ENCODE data around the gene PSME1.
"Not testable (repeated sequence)": the region's sequence is repeated elsewhere in the genome, so short reads cannot be mapped to it uniquely, and the experiment has no call there.

PSME1 gene

DNA sequence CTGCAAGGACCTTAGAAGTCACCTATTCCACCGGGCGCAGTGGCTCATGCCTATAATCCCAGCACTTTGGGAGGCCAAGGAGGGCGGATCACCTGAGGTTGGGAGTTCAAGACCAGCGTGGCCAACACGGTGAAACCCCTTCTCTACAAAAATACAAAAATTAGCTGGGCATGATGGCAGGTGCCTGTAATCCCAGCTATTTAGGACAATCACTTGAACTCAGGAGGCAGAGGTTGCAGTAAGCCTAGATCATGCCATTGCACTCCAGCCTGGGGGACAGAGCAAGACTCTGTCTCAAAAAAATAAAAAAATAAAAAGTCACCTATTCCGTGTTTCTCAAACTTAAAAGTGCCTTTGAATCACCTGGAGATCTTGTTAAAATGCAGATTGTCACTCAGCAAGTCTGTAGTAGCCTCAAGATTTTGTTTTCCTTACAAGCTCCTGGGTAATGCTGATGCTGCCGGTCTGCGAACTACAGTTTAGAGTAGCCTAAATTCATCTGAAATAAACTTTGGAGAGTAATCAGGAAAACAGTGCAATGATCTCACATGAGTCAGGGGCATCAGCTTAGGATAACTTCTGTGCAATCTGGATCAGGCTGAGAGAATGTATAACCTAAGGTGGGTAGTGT is 30.3 kb upstream of the PSME1 start:
- not testable (repeated sequence) for DNase-seq (ENCODE audit: low read depth)

DNA sequence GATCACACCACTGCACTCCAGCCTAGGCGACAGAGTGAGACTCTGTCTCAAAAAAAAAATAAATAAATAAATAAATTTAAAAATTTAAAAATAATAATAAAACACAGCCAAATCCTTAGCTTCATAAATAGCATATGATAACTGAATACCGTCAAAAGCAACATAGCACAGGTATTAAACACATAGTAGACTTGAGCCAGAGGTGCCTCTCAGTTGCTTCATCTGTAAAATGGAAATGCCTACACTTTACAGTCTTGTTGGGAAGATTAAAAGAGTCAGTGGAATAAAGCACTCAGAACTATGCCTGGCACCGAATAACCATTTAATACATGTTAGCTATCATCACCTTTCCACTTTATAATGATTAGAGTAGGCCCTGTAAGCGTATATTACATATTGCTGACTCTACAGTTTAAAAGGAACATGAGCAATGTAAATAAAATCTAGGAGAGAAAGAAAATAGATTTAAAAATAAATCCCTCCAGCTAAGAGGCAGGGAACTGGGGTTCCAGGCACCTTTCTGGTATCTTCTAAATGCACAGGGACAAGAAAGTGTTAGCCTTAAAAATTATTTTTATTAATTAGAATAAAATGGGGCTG is 29.2 kb upstream of the PSME1 start:
- DNase-seq (ENCODE audit: low read depth), result no peak

DNA sequence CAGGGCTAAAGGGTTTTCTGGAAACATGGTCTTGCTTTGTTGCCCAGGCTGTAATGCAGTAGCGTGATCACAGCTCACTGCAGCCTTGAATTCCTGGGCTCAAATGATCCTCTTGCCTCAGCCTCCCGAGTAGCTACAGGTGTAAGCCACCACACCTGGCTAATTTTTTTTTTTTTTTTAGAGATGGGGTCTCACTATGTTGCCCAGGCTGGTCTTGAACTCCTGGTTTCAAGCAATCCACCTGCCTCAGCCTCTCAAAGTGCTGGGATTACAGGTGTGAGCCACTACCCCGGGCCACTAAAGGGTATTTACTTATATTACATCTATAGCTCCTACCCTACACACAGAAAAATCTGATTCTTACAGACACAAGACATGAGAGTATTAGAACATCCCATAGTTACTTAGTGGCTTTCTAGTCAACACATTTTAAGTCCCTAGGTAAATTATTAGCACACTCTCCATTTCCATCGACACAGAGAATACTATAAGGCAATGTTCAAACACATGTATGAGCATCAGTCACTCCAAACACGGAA is 27.6 kb upstream of the PSME1 start:
- DNase-seq (ENCODE audit: low read depth), result no peak

DNA sequence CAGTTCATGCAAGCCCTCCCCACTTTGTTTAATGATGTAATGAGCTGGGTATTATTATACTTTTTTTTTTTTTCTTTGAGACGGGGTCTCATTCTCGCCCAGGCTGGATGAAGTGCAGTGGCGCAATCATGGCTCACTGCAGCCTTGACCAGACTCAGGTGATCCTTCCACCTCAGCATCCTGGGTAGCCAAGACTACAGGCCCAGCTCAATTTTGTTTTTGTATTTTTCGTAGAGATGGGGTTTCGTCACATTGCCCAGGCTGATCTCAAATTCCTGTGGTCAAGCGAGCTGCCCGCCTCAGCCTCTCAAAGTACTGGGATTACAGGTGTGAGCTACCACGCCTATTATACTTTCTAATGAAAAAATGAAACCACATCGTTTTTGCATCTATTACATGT is 25.9 kb upstream of the PSME1 start:
- no peak for DNase-seq (ENCODE audit: low read depth)

DNA sequence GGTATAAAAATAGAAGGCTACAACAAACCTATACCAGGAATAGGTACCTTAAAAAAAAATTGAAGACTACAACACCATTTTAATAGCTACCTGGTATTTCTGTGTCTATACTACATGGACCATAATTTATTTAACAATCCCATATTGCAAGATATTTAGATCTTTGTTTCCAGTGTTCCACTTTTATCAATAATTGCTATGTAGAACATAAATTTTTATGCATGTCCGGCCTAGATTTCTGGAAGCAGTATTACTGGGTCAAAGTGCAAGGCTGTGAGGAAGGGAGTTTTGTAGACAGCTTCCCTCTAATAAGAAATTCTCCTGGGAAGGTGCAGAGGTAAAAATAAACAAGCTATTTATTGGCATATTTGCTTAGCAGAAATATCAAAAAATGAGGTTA is 25.5 kb upstream of the PSME1 start:
- DNase-seq (ENCODE audit: low read depth), result no peak

DNA sequence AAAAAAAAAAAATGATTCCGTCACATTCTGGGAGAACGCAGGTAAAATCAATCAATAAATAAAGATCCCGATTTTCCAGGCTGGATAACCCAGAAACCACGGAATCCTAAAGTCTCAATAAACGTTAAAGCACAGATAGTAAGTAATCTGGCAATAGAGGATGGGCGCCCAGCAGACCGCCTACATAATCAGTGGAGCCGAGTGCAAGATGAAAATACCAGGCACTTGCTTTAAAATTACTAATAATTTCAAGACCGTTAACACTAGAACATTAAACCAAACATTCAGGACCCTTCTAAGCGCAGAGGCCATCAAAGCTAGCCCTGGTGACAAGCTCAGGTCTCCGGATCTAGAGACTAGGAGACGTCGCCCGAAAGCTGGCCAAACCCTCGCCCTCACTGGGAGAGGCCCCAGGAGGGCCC is 22.6 kb upstream of the PSME1 start:
- DNase-seq (ENCODE audit: low read depth), result no peak

DNA sequence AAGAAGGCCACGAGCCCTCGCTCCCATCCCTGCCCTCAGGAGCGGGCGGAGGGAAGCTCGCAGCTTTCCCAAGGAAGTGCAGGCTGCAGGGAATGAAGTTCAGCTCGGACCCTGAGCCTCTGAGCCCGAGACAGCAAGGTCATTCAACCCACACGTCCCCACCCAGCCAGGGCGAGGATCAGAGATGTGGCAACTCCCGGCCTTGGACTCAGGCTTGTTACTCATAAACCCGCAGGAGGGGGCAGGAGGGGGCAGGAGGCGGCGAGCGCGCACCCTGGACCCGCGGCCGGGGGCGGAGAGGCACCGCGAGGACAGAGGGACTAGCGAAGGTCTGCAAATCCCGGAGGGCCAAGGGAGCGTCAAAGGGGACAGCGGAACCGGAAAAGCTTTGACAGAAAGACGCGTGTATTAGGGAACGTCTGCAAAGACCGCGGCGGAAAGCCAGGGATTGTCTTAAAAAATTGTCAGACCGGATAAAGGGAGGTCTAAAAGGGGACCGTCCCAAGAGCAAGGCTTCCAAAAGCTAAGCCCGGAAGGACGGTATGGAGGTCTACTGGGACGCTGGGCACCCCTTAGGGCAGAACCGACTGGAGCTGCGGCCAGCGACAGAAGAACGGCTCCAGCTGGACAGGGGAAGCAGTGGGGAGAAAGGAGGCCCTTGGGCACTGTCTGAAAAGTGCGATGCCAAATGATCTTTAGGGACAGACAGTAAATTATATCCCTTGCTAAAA is 22.0 kb upstream of the PSME1 start:
- DNase-seq (ENCODE audit: low read depth), result peak; percentile 73

DNA sequence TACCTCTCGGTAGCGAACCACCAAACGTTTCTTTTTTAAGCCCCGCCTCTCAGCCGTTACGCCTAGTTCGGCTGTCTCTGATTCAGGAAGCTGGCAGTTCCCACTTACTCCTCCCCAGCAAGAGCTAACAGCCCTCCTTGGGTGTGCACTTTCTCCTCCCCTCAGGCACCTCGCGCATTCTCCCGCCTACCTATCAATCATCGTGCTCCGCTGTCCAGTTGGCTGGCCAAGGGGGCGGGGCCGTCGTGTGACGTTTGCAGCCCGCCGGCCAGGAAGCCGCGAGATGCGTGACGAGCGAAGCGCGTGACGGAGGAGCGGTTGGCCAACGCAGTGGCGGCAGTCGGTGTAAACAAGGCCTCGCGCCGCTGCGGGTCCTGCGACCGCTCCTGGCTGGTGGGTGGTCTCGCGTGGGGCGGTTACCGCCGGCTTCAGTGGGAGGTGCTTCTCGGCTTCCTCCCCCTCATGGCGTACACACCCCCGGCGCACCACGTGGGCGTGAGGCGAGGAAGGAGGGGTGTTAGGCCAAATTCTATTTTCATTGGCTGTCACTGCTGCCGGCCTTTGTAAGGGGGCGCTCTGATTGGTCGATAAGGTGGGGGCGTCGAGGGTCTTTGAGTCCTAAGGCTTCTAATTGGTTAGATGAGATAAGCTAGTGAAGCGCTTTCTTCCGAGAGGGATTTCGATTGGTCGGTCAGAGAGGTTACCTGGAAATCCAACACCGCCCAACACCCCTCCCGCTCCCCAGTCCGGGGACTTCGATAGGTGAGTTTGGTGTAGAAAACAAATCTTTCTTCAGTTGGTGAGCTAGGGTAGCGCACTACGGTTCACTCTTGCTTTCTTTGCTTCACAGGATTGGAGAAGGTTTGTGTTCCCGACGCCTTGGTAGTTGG is 21.2 kb upstream of the PSME1 start, which contains the start of the genes DCAF11 and NRL:
Gene DCAF11 (plus strand): TSS at position 246 of the 890 bp plus-strand sequence. CDS start 818 bp downstream, outside the sequence.
Gene NRL (minus strand): TSS at position 418 of the 890 bp plus-strand sequence. CDS start 32,101 bp downstream, outside the sequence.
- peak; percentile 95 for DNase-seq (ENCODE audit: low read depth)

DNA sequence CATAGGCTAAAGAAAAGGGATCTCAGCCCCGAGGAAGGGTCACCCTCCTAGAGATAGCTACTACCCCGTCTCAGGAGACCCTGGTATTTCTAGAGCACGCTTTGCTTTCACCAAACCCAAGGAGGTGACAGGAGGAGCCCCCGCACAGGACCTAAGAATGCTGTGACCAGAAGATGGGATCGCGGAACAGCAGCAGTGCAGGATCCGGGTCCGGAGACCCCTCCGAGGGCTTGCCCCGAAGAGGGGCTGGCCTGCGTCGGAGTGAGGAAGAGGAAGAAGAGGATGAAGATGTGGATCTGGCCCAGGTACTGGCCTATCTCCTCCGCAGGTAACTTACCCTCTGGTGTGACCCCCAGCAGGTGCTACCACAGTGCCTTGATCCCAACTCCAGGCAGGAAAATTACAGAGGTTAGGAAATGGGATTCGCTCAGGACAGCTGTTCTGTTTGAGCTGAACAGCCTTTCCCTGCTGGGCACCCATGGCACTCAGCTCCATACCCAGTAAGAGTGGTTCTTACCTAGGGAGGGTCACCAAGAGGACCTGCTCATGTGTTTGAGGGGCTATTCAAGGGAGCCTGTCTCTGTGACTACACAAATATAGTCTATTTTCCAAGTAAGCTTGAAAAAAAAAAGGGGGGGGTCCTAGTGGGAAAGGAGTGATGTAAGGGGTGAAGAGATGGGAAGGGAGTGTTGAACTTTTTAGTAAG is 20.4 kb upstream of the PSME1 start:
- DNase-seq (ENCODE audit: low read depth), result no peak

DNA sequence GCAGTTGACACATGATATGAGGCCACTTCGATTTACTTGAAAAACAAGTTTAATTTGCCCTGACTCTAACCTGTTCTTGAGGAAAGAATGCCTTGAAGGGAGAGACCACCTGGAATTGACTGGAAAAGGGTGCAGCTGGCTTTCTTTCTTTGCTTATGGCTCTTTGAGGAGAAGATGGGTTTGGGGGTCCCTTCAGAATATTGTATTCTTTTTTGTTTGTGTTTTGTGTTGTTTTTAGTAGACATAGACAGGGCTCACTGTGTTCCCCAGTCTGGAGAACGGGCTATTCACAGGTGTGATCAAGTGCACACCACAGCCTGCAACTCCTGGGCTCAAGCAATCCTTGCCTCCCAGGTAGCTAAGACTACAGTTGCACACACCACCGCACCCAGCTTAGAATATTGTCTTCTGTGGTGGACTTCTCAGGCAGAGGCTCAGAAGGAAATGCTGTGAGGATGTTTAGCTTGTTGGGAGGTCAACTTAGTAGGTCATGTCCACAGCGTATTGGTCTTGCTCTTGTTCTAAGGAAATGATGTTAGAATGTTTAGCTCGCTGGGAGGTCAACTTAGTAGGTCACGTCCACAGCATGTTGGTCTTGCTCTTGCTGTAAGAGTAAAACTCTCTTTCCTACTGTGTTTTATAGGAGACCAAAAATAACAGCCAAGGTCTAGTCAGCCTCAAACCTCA is 19.7 kb upstream of the PSME1 start:
- DNase-seq (ENCODE audit: low read depth), result no peak

DNA sequence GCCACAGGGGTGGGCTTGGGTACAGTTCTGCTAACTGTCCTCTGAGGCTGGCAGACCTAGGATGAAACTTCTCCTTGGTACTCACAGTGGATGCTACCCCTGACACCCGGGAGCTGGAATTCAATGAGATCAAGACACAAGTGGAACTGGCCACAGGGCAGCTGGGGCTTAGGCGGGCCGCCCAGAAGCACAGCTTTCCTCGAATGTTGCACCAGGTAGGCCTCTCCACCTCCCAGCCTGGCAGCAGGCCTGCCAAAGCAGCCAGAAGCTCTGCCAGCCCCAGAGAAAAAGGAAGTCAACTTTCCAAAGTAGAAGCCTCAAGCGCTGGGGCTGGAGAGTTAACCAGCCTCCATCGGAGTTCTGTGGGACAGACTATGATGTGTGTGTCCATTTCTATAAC is 18.8 kb upstream of the PSME1 start:
- DNase-seq (ENCODE audit: low read depth), result no peak

DNA sequence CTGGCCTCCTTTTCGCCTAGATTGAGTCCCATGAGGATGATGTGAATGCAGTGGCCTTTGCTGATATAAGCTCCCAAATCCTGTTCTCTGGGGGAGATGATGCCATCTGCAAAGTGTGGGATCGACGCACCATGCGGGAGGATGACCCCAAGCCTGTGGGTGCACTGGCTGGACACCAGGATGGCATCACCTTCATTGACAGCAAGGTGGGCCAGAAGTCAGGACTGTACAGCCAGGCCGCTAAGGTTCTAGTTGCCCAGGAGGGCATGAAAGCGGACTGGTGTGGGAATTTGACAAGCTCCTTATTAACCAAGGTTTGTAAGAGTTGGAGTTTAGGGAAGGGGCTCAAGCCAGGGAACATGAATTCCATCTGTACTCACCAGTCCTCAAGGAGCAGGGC is 16.3 kb upstream of the PSME1 start:
- no peak for DNase-seq (ENCODE audit: low read depth)

DNA sequence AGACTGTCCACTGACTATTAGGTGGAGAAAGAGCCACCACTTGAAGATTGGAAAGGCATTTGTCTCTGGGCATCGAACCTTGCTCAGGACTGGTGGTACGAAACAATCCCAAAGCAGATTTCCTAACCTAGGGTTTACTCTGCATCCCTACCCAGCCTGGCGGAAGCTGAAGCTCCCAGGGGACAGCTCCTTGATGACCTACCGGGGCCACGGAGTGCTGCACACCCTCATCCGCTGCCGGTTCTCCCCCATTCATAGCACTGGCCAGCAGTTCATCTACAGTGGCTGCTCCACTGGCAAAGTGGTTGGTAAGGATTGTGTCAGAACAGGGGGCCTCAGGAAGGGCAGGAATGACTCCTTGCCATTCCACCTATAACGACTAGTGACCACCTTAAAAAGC is 14.8 kb upstream of the PSME1 start:
- no peak for DNase-seq (ENCODE audit: low read depth)

DNA sequence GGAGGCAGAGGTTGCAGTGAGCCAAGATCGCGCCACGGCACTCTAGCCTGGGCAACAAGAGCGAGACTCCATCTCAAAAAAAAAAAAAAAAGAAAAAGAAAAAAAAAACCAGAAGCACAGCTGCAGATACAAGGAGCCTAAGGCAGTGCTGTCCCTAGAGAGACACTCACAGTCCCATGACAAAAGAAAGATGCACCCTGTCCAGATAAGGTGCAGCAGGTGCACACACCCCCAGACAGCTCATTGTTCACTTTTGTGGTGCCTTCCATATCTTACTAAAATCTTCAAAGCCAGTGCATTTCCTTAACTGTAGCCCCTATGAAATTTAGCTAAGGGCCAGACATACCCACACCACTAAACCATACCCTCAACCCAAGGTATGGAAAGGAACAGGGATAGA is 13.6 kb upstream of the PSME1 start:
- DNase-seq (ENCODE audit: low read depth), result no peak

DNA sequence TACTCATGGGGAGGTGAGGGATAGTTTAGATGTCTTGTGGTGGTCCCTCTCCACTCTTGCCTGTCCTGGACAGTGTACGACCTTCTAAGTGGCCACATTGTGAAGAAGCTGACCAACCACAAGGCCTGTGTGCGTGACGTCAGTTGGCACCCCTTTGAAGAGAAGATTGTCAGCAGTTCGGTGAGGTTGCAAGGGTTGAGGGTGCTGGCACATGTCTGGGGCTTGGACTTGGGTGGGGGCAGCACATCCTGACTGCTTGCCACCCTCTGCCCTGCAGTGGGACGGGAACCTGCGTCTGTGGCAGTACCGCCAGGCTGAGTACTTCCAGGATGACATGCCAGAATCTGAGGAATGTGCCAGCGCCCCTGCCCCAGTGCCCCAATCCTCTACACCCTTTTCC is 13.1 kb upstream of the PSME1 start:
- no peak for DNase-seq (ENCODE audit: low read depth)

DNA sequence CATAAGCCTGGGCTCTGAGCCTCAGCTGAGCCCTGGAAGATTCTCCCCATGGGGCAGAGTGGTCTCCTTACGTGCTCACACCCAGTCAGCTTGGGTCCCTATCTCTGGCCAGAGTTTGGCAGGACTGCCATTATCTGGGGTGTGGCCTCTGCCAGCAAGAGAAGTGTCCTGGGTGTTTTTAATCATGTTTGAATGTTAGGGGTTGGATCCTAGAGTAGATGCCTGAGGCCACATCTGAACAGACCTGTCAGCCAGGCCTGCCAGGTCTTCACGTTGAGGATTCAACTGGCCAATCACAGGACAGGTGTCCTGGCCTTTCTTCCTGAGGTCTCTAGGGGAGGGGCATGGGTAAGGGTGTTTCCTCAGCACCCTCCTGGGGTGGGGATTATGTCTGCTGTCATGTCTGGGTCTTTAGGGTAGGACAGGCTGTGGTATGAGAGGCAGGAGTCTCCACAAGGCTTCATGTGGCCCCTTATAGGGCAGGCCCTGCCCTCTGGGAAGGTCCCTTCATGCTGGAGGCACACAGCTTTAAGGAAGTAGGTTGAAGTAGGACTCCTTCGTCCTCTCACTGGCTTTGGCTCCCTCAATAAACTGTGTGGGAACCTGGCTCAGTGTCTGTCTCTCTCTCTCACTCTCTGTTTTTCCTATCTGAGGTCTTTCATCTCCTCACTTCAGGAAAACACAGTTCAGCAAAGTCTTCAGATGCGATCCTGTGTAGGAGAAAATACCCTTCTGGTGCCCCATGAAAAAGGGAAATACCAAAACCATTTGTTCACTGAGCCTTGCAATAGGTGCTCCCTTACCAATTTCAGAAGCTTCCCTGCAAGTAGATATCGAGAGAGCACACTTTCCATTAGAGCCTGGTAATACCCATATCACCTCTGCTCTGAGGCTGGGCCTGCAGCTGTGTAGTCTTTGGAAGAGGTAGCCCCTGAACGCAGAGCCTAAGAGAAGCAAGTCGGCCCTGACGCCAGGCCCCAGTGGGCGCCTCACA is 12.3 kb upstream of the PSME1 start:
- no peak for DNase-seq (ENCODE audit: low read depth)

DNA sequence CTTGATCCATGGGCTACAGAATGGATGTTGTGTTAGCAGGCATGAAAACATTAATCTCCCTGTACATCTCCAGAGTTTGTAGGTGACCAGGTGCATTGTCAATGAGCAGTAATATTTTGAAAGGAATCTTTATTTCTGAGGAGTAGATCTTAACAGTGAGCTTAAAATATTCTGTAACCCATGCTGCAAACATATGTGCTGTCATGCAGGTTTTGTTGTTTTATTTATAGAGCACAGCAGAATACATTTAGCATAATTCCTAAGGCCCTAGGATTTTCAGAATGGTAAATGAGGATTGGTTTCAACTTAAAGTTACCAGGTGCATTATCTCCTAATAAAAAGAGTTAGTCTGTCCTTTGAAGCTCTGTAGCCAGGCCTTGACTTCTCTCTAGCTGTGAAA is 9.1 kb upstream of the PSME1 start:
- no peak for DNase-seq (ENCODE audit: low read depth)

DNA sequence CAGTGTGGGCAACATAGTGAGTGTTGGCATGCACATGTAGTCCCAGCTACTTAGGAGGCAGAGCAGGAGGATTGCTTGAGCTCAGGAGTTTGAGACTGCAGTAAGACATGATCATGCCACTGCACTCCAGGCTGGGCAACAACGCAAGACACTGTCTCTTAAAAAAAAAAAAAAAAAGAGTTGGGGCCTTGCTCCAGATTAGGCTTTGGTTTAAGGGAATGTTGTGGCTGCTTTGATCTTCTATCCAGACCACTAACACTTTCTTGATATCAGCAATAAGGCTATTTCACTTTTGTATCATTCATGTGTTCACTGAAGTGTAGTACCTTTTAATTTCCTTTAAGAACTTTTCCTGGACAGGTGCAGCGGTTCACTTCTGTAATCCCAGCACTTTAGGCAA is 8.3 kb upstream of the PSME1 start:
- no peak for DNase-seq (ENCODE audit: low read depth)

DNA sequence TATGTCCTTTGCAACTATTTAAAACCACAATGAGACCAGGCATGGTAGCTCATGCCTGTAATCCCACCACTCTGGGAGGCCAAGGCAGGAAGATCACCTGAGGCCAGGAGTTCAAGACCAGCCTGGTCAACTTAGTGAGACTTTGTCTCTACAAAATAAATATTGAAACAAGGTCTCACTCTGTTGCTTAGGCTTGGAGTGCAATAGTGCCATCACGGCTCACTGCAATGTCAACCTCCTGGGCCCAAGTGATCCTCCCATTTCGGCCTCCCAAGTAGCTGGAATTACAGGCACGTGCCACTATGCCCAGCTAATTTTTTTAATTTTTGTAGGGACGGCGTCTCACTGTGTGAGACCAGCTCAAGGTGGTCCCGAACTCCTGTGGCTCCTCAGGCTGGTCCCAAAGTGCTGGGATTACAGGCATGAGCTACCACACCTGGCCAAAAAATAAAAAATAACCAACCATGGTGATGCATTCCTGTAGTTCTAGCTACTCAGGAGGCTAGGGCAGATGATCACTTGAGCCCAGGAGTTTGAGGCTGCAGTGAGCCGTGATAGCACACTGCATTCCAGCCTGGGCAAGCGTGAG is 6.5 kb upstream of the PSME1 start:
- no peak for DNase-seq (ENCODE audit: low read depth)
